Activated T-cell treated with anti-CD3 and anti-CD28 coated beads for 1 hour (primary cell): Measurements from ENCODE around the gene COL12A1.

Experiments used
- DNase-seq: peaks from one replicate; pipeline ENCODE4 v3.0.0-alpha.2; 2020; ENCODE audit warnings: low read depth

The COL12A1 gene

DNA sequence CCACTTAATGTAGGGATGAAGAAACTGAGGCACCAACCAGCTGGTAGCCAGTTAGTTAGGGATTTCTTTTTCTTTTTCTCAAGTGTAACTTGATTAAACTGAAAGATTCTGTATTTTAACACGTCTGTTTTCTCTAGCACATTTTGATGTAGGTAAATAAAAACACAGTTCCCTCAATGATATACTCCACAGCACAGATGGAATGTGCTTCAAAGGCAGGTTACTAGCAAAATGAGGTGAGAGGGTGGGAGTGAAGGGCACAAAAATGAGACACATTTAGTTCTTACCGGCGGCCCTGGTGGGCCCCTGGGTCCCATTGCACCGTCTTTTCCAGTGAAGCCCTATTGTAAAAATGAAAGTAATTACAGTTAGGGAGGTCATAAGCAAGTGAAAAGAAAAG is 108.9 kb downstream of the COL12A1 start:
- no peak for DNase-seq

DNA sequence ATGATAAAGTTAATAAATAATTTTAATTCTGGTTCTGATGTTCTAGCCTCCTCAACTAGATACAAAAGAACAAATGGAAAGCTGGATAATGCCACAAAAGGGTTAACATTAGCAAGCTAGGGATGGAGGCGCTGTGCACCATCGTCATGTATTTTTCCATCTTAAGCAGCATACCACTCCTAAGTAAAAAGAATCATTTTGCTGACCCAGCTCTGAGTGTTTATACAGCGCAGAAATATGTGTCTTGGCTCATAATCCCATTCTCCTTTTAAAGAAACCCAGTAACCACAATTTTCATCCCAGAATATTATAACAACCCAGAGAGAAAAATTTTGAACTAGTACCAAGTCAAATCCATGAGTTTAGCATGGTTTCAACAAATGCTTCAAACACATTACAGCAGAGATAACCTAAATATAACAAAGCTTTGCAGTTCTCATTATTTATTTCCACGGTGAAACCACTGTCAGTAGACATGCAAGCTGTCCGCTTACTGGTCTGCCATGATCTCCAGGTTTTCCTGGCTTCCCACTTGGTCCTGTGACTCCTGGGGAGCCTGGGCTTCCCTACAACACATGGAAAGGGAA is 111.1 kb downstream of the COL12A1 start:
- DNase-seq = no peak

DNA sequence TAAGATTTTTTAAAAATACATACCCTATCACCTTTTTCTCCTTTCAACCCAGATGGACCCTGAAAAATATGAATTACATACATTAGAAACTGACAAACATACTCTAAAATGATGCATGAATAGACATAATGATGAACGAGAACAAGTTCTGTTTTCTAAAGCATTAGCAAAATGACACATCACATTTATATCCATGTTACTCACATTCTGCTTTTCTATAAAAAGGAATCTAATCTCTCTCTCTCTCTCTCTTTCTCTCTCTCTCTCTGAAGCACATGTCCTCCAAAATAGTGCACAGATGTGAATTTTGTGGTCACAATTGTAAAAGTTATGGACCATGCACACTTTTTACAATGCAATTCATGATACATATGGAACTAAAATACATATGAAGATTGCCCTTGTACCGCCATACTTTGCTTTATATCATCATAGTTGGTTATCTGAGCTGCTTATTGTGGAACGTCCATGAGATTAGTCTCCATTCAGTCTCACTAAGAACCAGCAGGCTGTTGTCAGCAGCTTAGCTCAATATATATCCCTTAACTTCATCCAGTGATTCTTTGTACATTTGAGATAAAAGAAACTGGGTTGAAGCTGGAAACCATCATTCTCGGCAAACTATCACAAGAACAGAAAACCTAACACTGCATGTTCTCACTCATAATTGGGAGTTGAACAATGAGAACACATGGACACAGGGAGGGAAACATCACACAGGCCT is 114.2 kb downstream of the COL12A1 start:
- DNase-seq = no peak

DNA sequence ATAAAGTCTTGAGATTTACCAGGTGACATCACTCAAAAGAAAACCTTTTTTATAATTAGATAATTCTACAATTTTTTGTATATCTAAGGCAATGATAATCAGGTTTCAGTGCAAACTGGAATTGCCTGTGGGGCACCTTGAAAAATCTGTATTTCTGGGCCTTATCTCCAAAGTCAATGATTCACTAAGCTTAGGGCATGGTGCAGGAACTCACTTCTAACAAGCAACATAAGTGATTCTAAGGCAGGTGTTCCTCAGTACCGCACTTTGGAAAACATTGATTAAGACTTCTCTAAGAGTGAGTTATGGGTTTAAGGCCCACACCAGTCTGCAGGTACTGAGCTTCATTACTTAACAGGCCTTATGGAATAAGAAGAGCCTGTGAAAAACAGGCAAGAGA is 115.3 kb downstream of the COL12A1 start:
- DNase-seq = no peak

DNA sequence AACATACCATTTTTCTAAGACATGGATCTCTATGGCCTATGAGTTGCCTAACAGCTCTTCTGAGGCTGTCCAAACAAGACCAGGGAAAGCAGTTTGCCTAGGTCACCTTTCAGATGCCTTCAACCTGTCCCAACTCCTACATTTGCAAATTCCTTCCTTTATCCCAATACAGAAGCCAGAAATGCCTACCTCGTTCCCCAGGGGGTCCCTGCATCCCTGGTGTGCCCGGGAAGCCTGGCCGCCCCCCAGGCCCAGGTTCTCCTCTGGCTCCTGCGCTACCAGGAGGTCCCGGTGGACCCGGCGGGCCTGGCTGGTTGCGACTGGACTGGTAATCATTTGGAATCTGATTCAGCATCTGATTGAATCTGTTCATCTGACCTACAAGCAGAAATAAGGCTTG is 115.9 kb downstream of the COL12A1 start:
- no peak for DNase-seq

DNA sequence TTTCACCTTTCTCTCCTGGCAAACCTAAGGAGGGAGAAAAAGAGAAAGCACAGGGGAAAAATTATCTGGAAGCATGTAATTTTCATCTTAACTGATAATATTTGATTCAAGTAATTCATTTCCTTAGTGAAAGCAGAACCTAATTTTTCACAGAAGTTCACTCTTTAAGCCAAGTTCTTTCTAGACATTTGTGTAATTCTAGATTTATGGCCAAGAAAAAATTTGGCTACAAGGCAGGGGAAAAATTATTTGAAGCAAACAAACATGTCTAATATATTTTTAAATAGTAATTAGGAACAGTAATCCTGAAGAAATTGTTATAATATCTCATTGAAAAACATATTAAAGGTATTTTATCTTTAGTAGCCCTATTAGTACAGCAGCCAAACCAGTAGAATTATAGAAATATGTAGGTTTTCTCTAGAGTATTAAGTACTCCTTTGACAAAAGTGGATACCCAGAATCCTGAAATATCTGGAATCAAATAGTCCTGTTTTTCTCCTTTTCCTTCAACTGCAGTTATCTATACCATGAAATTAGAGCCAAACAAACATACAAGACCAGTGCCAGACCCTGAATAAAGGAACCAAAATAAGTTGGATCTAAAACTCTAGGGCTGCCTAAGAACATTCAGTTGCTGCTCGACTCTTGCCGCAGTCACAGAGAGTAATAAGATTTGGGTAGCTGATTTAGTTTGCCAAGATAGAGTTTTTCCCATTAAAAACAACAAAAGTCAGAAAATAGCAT is 116.5 kb downstream of the COL12A1 start:
- DNase-seq = no peak

DNA sequence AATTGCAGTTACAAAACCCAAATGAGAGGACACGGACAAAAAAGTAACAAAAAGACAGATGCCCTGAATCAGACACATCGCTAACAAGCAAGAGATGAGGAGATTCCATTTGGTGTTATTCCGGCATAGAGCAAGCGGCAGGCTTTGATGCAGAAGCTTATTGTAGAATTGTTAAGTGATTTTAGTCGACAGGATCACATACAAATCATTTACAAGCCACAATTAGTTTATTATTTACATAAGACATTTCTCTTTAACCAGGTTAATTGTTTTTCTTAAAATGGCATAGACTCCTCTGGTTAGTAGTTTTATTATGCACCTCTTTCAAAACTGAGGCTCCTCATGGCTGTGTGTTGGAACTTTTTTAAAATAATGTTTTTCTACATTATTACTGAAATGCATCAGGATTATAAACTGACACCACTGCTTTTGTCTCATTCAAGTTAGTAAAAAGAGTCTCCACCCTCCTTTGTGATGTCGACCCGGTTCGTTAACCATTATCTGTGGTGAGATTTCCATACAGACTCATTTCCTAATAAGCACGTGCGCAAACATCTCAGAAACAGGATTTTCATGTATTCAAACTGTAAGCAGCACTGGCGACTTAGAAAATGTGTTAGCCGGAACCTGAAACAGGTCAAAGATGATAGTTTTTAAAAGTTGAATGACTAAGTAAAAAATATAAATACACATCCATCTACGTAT is 119.8 kb downstream of the COL12A1 start:
- no peak for DNase-seq

DNA sequence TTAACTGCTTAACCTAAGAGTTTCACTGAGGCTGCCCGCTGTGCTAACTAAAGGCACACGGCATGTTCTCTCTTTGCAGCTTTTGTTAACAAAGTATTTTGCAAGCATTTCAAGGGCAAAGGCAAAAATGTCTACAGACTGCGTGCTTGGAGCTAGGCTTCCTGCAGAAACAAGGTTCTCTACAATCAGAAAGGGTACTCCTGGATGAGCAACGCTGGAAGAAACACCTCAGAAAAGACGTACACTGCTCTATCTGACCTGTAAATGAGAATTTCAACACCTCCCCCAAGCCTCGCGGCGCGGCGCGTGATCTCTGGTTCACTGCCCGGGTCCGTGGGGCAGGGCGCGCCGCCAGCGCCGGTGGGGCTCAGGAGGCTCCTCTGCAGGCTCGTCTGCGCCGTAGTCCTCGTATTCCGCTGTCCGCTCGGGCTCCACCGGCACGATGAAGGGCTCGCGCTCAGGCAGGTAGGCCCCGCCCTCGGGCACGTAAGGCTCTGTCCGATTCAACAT is 120.9 kb downstream of the COL12A1 start:
- no peak for DNase-seq

DNA sequence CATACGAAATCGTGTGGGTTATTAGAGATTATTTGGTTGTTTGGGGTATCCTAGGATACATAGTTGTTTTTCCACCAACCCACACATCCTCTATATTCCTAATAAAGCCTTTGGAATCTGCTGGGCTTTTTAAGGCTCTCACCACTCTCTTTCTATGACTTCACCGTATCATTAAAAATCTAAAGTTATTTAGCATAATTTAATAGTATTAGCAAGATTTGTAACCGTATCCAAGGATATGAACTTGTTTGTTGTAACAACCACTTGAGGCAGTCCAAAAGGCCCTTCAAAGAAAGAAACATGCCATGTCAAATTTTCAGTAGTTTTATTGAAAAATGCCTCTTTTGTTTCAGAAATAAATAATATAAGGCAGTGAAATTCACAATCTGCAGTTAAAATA is 121.8 kb downstream of the COL12A1 start:
- DNase-seq = no peak

DNA sequence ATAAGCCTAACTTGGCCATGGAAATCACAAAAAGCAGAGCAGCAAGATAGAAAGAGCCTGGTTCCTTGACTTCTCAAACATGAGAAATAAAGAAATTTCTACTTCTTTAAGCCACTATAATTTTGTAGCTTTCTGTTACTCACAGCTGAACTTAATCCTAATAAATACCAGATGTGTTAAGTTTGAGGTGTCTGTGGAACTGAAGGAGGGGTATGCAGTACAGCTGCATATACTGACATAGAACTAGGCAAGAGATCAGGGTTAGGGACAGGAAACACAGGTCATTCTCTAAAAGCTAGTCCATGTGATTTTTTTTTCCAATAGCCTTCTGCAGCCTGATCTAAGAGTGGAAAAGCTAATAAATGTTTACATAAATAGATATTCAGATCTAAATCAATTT is 123.9 kb downstream of the COL12A1 start:
- no peak for DNase-seq

DNA sequence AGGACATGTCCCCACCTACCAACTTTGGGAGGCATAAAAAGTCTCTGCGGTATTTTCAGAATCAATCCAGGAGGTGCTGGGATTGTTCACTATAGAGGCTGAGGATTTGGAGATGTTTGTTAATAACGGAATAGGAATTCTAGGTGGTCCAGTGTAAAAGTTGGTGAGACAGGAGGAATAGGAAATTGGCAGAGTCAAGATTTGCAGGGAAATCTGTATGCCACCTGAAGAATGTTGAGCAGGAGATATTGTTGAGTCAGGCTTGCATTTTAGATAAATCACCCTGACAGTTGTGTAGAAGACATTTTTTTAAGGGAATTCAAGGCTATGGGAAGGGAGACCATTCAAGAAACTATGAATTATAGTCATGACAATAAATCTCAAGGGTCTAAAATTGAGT is 124.8 kb downstream of the COL12A1 start:
- no peak for DNase-seq

DNA sequence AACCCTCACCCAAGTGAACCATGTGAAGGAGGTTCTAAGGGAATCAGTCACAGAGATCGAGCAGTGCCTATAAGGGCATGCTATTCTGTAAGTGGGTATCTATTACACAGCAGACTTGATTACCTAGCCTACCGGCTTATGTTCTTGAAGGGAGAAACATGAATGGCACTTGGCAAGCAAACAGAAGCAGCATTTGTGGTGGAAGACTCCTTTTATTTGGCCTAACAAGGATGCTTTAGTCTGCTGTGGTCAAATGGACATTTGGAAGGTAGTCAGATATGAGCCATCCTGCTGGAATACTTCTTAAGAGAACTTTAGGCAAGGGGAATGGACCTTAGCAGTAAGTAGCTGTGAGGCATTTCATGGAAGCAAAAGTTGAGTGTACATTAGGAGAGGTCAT is 126.3 kb downstream of the COL12A1 start:
- no peak for DNase-seq

DNA sequence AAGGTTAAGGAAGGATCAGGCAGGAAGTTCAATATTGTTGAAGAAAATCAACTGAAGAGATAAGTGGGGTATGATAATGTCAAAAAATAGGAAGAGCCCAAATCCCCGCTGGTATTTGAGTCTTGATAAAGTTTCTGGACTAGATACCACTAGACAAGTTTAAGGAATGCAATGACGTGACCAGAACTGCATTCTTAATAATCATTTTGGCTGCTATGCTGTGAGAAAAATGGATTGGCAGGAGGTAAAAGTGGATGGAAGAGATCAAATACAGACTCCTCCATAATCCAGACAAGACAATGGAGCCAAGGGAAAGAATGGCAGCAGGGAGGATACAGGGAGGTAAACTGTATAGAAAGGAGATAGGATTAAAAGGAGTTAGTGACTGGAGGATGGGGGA is 128.2 kb downstream of the COL12A1 start:
- no peak for DNase-seq

DNA sequence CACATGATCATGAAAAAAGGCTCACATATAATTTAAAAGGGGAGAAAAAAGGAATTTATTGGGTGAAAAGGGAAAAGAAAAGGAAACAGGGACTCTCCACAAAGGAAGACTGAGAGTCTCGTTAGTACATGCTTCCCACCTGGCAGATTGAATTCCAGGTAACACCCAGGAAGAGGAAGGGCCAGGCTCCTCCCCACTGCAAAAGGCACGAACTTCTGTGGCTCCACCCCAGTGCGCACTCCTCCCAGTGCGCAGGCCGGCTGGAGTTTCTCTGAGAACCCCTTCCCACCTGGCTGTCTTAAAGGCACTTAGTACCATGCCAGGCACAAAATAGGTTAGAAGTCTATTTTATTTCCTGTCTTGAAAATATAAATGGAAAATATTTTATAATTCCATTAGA is 129.8 kb downstream of the COL12A1 start:
- DNase-seq = no peak

DNA sequence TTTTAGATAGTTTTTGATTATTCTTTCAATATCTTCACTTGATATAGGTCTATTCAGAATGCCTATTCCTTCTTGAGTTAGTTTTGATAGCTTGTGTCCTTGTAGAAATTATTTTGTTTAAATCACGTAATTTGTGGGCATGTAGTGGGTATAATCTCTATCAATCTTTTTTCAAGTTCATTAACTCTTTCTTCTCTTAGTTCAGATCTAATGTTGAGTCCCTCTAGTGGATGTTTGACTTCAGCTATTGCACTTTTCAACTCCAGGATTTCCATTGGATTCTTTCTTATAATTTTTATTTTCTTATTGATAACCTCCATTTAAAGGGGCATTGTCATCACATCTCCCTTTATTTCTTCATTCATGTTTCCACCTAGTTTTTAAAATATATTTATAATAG is 135.6 kb downstream of the COL12A1 start:
- no peak for DNase-seq

DNA sequence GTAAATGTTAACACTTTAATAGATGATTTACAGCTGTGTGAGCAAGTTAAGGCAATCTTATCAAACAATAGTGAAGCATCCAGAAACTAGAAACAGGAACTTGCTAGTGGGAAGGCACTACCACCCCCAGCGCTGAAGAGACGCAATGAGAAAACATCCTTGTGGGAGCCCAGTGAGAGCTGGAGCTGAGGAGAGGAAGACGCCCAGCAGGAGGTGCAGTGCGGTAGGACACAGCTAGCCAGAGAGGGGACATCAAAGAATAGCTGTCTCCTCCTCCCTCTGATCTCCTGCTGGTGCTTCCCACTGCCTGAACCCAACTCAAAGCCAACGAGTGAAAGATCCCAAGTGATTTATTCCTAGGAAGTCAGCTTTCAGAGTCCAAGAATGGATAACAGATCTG is 140.3 kb downstream of the COL12A1 start:
- no peak for DNase-seq

DNA sequence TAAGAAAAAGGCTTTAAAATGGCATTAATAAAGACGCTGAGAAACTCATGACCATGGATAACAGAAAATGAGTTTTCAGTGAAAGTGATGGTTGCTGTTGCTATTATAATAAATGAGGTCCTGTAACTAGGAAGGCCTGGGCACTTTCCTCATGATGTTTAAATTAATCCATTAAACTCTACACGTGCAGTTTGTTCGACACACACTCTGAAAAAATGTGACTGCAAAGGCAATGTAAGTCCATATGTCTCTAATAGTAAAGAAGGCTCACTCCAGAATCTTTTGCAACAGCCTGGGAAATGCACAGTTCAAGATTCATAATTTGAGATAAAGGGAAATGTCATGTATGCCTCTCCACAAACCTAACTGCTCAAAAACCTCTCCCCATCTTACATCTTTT is 153.4 kb downstream of the COL12A1 start:
- no peak for DNase-seq

DNA sequence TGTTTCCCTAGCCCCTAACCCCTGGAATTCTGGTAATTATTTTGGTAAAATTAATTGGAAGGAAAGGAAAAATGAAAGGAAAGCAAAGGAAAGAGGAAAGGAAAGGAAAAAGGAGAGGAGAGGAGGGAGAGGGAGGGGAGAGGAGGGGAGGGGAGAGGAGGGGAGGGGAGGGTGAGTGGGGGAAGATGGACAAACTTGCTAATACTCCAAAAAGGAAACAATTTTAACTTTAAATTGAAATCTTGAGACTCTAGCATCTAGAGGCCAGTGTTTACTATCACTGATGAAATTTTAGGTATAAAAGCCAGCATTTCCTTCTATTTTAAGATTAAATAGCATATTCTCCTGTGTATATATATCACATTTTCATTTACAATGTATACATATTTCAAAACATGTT is 156.5 kb downstream of the COL12A1 start:
- DNase-seq = no peak

DNA sequence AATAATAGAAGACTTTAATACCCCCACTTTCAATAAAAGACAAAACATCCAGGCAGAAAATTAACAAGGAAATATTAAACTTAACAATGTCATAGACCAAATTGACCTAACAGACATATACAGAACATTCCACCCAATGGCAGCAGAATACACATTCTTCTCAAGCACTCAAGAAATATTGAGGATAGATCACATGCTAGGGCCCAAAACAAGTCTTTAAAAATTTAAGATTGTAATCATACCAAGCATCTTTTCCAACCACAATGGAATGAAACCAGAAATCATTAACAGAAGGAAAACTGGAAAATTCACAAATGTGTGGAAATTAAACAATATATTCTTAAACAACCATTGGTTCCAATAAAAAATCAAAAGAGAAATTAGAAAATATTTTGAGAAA is 161.0 kb downstream of the COL12A1 start:
- no peak for DNase-seq

DNA sequence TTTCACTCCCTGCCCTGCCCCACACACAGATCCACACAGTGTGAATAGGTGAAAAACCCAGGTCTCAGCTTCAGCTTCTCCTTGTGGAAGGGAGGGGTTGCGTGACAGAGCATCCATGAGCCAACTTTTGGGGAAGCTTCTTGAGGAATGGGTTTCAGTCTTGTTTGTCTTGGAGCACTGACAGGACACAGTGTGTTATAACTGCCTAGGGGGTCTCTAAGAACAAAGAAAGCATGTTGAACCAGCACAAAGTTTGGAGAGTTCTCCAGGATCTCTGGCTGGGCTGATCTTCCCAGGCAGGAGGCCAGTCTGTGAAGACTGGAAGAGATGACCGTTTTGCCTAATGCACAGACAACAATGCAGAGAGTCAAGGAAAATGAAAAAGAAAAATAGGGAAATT is 164.5 kb downstream of the COL12A1 start:
- DNase-seq = no peak
